MV-4-11 (cell line): ENCODE data around the gene TCF7L2.

Experiments used
- DNase-seq: peaks from one replicate; lab custom pipeline; 2025; lab: John Stamatoyannopoulos, UW

TCF7L2 gene

DNA sequence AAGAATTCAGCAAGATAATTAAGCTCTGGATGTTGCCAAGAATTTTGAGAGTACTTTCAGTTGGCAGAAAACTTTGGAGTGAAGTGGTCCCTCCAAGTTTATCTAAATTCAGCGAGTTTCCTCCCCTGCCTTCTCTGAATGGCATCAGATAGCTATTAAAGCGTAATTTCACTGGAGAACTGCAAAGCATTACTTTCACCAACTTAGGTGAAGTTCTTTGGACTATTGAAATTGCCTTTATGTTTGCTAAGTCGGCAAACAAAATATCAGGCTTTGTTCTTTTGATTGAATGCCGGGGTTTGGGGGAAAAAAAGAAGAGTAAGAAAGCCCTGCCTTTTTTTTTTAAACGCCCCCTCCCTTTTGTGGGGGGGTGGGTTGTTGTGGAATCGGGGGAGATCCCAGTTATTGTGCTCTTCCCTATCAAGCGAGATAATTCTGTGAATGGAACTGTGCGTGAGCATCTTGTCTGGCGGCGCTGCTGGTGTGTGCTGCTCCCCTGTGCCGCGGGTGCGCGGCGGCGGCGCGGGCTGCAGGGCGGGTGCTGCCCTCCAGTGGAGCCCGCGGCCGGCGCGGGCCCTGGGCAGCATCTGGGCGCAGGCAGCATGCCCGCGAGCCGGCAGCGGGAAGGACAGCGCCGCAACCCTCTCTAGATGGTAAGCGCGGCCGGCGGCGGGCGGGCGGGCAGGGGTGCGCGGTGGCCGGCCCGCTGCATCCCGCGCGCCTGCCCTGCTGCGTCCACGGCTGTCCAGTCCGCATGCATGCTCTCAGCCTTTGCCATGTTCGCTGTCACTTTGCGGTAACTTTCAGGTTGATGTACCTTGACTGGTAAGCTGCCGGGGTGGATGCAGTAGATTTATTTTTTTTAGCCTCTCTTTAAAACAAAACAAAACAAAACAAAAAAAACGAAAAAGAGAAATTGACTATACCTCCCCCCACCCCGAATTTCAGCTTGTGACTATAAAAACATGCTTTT lies 176.5 kb downstream of the TCF7L2 start:
- peak; percentile 4 for DNase-seq

DNA sequence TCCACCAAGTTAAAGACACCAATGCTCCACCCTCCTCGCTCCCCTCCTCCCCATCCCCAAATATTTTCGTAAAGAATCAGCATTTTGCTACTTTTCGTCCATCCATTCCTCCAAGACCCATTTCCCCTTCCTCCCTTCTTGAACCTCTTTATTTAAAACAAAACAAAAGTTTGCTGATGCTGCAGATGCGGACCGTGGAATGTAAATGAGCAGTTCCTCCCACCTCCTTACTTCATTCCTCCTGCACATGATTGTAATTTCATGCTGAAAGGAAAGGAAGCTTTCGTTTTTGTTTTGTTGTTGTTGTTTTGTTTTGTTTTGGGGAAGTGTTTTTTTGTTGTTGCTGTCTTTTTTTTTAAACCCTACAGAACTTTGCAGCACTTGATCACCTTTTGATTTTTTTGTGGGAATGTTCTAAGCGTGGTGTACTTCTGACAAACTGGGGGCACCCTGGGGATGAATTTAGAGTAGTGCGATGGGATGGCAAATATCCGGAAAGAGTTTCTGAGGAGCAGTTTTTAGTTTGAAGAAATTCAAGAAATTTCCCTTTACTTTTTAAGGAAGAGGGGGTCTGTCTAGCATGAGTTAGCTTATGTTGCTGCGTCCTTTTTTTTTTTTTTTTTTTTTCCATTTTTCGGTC lies 177.3 kb downstream of the TCF7L2 start:
- no peak for DNase-seq

- DNase-seq, result no peak
These were observed 177.8 kb downstream of the TCF7L2 start for GRCh38 chr10:113127901-113128283.

DNA sequence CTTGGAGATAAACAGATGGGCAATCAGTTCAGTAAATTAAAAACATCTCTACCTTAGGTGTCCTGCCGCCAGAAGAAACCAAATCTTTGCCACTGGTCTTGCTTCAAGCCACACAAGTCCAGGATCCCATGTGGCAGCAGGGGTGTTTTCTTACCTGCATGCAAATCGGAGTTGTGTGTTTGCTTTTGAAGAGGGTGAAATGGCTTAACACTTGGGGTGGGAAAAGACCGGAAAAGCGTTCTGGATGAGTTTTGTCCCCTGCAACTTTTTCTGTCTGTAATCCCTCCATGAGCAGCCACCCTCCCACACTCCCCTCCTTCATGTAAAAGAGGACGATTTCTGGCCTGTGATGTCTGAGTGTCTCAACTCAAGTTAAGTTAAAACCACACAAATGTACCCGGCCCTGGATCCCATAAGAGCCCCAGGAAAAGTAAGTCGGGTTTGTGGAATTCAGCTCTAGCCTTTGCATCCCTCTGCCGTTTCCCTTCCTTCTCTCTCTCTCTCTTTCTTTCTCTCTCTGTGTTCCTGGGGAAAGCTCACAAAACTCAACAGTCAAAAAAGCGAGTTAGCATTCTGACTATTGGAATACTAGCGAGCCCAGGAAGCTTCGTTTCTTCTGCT lies 178.5 kb downstream of the TCF7L2 start:
- no peak for DNase-seq

- DNase-seq, result no peak
These were observed 179.1 kb downstream of the TCF7L2 start for GRCh38 chr10:113129117-113129516.

DNA sequence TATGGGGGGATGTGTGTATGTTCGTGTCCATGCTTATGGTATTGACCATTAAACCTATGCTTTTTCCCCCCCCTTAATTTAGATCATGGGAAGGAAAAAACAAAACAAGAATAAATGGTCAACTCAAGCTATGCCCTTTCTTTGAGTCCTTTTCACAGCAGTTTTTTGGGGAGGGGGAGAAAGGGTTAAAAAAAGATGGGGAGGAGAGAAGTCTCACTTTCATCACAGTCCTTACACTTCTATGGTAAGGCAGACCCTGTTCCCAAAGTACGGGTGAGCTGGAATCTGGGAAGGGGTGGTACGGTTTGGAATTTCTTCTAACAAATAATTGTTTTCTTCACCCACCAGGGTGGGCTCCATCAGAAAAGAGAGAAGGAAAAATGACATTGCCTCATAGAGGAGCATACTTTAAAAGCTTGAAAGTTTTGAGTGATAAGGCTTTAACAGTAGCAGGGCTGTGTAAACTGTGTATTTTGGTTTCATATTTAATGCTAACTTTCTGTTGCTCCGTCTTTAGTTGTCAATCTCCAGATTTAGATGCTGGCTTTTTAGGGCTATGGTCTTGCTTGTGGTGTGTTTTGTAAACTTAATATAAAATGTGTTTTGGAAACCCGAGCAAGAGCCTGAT lies 180.1 kb downstream of the TCF7L2 start:
- no peak for DNase-seq

DNA sequence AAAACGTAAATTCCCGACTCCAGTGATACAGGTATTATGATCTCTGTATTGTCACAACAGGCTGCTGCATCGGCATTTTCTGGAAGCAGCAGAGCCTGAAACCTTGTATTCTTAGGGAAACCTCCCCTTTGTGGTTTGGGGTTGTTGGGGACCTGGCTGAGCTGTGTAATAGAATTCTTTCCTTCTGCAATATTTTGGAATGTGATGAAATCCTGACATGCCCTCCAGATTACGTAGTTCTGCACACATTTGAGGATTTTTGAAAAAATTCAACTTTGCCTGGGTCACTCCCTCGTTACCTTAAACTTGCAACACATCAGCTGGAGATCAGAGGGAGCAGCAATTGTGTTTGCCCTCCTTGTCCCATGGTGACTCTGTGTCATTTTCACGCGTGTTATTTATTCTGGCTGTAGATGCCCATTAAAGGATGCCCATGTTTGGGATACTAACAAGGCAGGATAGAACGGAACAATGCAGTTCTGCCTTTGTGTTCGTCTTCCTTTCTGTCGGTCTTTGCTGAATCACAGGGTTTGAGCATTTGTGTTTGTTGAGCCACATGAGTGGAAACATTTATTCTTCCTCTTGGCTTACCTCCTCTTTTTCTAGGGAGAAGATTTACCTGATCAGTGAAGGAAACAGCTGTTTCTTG lies 181.7 kb downstream of the TCF7L2 start:
- DNase-seq, result peak; percentile 35

DNA sequence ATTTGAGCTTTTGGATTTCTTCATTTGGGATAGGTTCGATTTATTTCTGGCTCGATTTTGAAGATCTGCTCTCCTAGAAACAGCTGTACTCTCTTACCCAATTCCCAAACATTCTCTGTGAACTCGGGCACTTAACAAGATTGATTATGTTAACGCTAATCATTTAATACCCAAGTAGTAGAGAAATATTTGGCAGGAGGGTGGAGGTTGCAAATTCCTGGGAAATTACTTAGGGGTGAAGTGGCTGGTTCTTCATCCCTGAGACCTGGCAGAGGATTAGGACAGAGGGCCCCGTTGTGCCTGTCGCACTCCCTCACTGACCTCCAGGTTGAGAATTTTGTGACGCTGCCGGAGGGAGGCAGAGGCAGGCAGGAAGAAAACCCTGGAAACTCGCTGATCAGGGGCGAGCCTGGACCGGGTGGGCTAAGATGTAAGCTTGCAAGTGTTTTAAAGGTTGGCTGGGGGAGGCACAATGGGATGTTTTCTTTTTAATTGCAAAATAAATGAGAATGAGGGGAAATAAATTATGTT lies 182.6 kb downstream of the TCF7L2 start:
- no peak for DNase-seq

- peak; percentile 9 for DNase-seq
These were observed 183.6 kb downstream of the TCF7L2 start for GRCh38 chr10:113133497-113134115.

- peak; percentile 18 for DNase-seq
These were observed 185.0 kb downstream of the TCF7L2 start for GRCh38 chr10:113135025-113135424.

DNA sequence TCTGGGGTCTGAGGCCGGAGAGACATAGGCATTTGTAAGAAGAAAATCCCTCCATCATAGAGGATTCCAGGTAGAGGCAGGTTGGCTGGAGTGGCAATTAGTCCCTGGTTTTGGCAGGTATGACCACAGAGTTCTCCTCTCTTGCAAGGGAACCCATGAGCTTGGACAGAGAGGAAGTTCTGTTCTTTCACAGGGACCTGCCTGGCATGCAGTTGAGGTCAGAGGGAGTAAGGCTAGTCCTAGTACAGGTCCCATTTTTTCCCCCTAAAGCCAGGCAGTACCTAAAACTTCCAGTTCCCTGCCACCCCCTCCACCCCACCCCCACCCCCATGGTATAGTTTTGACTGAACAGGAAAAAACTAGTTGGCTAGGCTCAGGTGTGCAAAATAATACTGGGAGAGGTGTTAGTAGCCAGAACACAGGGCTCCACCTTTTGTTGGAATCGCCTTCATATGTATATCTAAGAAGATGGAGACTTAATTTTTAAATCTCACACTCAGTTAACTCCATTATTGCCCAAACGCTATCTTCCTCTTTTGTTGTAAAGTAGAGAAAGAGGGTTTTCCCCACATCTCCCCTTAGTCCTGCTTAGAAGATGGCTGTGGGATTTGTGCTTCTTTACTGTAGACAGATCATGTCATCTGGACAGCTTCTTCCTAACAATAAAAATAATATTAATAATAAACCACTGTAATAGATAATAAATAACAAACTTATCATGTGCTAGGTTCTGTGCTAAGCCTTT lies 188.1 kb downstream of the TCF7L2 start:
- no peak for DNase-seq

DNA sequence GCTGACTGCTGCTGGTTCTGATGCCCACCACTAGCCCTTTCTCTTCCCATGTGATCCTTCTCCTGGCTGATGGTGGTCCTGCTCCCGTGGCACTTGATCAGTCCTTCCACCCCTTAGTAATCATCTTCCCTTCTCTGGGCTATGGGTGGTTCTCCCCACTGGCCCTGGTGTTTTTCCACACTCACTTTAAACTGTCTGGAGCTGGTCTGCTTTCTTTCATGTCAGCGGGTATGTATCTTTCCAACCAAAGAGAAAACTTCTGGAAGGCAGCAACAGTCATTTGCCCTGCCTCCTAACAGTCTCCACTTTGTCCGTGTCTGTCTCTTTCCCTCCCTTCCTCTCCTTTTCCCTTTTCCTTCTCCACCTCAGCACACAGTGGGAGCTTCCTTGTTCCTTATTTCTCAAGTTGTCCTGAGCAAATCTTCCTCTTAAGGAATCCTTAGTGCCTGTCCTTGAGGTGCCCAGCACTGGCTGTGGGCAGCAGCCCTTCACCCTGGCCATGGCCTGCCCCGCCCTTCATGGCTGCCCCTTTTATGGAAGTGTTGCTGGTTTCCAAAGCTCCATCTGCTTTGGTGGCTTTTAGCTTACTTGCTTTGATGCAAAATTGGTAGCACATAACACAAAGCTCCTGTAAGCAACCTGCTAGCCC lies 189.0 kb downstream of the TCF7L2 start:
- DNase-seq, result no peak

DNA sequence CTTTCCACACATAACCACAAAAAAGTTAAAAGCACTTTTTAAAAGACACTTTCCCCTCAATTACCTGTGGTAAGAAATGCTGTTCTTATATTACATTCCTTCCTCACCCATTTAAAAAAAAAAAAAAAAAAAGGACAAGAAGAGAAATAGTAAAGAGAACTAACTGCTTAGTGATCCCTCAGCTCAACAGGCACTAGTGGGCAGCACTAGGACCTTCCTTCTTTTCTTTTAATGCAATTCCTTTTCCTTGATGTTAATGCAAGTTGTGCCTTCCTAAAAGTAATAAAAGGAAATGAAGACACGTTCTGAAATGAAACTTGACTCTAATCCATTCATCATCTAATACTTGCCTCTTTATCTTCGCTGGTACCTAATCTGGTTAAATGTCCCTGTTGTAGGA lies 189.7 kb downstream of the TCF7L2 start:
- DNase-seq, result peak; percentile 25

- no peak for DNase-seq
These were observed 190.3 kb downstream of the TCF7L2 start for GRCh38 chr10:113140143-113141011.

DNA sequence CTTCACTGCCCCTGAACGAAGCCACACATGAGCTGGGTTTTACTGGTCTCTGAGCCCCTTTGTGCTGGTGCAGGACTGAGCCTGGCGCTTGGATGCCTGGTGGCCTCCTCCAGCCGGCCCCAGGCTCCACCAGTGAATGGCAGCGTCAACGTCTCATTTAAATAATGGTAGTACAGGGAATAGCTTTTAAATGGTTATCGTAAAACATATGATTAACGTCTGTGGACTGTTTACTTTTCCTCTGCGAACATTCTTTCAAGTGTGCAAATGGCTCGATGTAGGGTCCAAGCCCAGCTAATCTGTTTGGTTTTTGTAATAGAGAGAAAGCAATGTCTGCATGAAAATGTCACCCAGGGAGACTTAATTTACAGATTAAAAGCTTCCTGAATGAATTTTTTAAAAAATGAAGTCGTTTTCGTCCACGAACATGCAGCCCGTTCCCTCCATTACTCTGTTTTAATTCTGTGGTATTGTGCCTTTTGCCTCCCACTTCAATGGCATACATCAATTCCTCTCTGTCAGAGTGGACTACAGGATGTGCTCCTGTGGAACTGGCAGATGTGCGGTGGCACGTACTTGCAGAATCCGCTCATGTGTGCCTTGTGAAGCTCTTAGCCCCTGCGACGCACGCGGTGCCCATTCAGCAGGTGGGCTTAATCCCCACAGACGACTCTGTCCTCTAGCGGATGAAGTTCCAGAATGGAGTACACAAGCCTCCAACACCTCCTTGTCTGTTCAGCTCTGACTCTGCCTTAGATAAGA lies 192.7 kb downstream of the TCF7L2 start:
- no peak for DNase-seq

DNA sequence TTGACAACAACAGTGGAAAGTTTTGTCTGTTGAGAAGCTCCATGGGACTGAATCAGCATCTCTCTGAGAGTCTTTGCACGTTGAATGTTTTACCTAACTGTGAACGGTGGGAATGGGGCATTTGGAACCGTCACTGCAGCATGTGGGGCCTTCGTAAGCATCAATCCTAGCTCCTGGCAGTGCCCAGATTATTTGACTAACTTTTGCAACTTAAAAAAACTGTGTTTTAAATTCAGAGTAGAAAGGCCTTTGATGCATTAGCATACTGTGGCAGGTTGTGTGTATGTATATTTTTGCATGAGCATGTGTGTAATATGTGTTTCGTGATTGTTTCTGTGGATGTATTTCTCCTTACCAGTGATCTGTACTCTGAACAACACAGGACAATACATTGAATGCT lies 194.5 kb downstream of the TCF7L2 start:
- no peak for DNase-seq

DNA sequence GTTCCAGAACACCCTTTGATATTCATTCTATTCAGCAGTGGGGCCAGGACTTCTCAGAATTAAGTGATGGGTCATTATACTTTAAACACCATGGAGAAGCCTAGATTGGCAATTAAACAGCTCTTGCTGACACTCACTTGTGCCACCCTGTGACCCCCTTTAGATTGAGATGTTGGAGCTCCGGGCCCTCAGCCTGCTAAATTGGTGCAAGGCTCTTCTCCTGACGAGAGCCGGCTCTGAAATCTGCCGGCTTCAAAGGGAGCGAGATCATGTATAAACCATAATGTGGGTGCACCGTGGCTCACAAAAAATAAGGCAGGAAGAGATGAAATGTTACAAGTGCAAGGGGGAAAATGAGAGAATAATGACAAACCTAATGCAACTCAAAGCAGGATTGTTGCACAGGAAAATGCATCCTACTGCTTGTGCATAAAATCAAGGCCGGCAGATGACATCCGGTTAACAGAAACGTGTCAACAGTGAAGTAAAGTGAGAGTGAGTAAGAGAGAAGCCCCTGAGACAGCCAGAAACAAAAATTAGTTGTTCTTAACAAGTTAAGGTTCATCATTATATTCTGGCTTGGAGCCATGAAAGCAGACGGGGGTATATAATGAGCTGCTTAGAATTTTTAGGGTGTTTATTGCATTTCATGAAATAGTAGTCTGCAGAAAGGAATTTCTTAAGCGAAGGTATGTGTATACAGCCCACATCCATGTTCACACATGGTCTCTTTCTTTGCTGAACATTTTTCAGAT lies 198.2 kb downstream of the TCF7L2 start:
- DNase-seq, result no peak
